Breast epithelium (tissue), 3 donors: ENCODE measurements around the gene FAM83F.

Experiments used
- CTCF ChIP-seq, 3 donors: fragments of 450-650 bp; IDR thresholded peaks; one replicate each; pipeline ENCODE4 v1.5.1; 2016 to 2017; ENCODE audit warnings: antibody characterized with exemption in 3 of 3, mild to moderate bottlenecking in 3 of 3, moderate library complexity in 3 of 3
- POLR2A ChIP-seq: fragments of 450-650 bp; IDR thresholded peaks from one replicate; pipeline ENCODE4 v1.6.1; 2016; ENCODE audit warnings: antibody characterized with exemption, mild to moderate bottlenecking, moderate library complexity
- POLR2AphosphoS5 ChIP-seq, 3 donors: sonication (generic); formaldehyde crosslinking; IDR thresholded peaks; one replicate each; pipeline ENCODE4 v1.6.1; 2017; ENCODE audit warnings: antibody characterized with exemption in 3 of 3

DNA sequence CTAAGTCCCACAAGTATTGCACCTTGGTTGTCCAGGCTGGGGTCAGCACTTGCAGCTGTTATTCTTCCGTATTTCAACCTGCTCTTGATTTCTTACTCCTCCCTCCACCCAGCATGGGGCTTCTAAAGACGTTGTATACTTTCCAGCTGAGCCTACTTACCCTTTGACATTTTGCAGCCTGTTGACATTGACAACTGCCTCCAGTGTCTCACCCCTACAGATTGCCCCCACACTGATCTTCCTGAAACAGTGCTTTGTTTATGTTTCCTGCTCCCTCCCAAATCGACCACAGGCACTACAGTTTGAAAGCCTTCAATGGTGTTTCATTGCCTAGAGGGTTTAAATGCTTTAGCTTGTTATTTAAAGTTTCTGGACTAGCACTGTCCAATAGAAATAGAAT, 56.6 kb downstream of the FAM83F start:
- no peak for TF ChIP-seq CTCF (IDR thresholded peaks at IDR 0.05)
- no peak for TF ChIP-seq POLR2A
- no peak for TF ChIP-seq POLR2AphosphoS5 (IDR thresholded peaks at IDR 0.05)
